Measurements from ENCODE around the gene DCST2.

Gene DCST2

GRCh38 chr1:155033524-155033923 lies at the start of gene DCST2, which contains the start of gene DCST1:
TSS of gene DCST2 (minus strand) at chr1:155033781. CDS start at chr1:155033701, 80 bp downstream.
TSS of gene DCST1 (plus strand) at chr1:155033824. CDS start at chr1:155034037, 213 bp downstream.
- no peak for DNase-seq

GRCh38 chr1:155083052-155083541 lies 49.5 kb upstream of the DCST2 start:
- DNase-seq = no peak

- DNase-seq = no peak
These were observed 48.9 kb upstream of the DCST2 start for GRCh38 chr1:155082301-155083051.

- no peak for DNase-seq
These were observed 48.1 kb upstream of the DCST2 start for GRCh38 chr1:155081472-155082300.

- DNase-seq = peak; percentile 86
These were observed 47.0 kb upstream of the DCST2 start for GRCh38 chr1:155080312-155081228.

GRCh38 chr1:155079487-155080311 lies 46.1 kb upstream of the DCST2 start:
- peak; percentile 12 for DNase-seq

- DNase-seq = no peak
These were observed 45.6 kb upstream of the DCST2 start for GRCh38 chr1:155079210-155079486.

- DNase-seq = peak; percentile 79
These were observed 45.1 kb upstream of the DCST2 start, which contains the start of gene EFNA3 for GRCh38 chr1:155078469-155079209. TSS of gene EFNA3 (plus strand) at chr1:155078837. CDS start at chr1:155078942, 105 bp downstream.

GRCh38 chr1:155077758-155078445 lies 44.3 kb upstream of the DCST2 start:
- DNase-seq = peak; percentile 79

GRCh38 chr1:155077346-155077745 lies 43.8 kb upstream of the DCST2 start:
- DNase-seq = no peak

GRCh38 chr1:155076371-155076770 lies 42.8 kb upstream of the DCST2 start:
- DNase-seq = no peak

GRCh38 chr1:155075535-155075934 lies 42.0 kb upstream of the DCST2 start:
- peak; percentile 13 for DNase-seq

GRCh38 chr1:155073377-155074242 lies 40.0 kb upstream of the DCST2 start:
- DNase-seq = no peak

GRCh38 chr1:155072531-155073289 lies 39.1 kb upstream of the DCST2 start:
- peak; percentile 9 for DNase-seq

- DNase-seq = no peak
These were observed 38.1 kb upstream of the DCST2 start for GRCh38 chr1:155071701-155072100.

GRCh38 chr1:155070721-155071569 lies 37.4 kb upstream of the DCST2 start:
- DNase-seq = peak; percentile 43

- DNase-seq = no peak
These were observed 36.6 kb upstream of the DCST2 start for GRCh38 chr1:155070158-155070621.

Data from NCI-H2171 treated with DMSO at 0.1 percent for 48 hours (cell line).